GM18520 (cell line): ENCODE measurements around the gene TIMM44.

Experiments used
- ATAC-seq: cut with Tn5 transposase; IDR thresholded peaks from one replicate; pipeline ENCODE4 v1.9.1; 2021; ENCODE audit not compliant: unreplicated experiment

The TIMM44 gene, protein sequence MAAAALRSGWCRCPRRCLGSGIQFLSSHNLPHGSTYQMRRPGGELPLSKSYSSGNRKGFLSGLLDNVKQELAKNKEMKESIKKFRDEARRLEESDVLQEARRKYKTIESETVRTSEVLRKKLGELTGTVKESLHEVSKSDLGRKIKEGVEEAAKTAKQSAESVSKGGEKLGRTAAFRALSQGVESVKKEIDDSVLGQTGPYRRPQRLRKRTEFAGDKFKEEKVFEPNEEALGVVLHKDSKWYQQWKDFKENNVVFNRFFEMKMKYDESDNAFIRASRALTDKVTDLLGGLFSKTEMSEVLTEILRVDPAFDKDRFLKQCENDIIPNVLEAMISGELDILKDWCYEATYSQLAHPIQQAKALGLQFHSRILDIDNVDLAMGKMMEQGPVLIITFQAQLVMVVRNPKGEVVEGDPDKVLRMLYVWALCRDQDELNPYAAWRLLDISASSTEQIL

DNA sequence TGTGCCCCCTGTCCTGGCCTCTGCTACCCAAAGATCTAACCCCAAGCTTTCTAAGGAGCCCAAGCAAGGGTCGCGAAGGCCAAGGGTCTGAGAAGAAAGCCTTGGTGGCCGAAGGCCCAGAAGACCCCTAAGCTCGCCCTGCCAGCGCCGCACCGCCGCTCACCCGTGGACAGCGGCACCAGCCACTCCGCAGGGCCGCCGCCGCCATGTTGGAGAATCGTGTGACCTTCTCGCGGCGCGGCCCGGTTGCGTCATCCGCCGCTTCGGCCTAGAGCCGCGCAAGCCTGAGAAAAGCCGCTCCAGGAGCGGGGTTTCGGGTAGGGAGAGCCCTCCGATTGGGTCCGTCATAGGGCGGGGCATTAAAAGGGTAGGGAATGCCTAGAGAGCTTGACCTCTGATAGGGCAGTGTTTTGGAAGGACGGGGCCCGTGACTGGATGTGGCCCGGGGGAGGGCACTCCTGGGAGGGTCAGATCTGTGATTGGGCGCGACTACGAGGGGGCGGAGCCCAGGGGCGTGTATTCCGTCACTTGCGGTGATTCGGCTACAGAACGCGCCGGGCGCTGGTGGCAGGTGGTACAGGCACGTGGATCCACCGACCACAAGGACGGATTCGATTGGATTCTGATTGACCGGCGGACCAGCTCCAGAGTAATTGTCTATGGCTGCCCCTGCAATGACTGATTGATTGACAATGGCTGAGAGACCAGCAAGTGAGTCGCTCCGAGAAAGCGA is at the start of gene TIMM44:
TIMM44 (minus strand) TSS at position 223 of the 733 bp plus-strand sequence; CDS start at position 208, 15 bp downstream.
- peak; percentile 93 for ATAC-seq

DNA sequence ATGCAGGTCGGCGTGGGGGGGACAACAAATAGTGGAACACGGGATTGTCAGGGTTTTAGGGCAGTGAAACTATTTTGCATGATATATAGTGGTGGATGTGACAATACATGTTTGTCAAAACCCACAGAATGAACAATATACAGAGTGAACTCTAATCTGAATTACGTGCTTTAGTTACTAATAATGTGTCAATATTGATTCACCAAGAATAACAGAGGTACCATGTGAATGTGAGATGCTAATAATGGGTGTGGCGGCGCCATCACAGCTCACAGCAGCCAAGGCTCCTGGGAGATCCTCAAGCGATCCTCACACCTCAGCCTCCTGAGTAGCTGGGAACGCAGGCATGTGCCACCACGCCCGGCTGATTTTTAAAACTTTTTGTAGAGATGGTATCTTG is 49.1 kb upstream of the TIMM44 start:
- no peak for ATAC-seq

DNA sequence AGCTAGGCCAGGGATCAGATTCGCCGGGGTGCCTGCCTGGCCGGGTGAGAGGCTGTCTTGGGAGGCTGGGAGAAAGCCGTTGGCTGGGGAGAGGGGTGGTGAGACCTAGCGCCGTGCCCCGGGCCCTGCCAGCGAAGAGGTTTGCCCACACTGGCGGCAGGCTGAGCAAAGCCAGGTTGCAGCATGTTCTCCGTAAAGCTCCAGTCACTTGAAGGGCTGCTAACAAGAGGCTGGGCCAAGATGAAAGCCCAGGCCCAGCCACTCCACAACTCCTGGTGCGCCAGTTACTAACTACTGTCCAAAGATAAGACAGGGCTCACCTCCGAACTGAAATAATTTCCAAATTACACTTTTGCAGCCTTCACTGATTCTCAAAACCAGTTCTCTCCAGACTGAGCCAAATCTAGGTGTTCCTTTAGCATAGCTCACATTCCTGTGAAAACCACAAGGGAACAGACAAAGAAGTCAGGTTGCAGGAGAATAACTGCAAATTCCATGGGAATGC is 45.7 kb upstream of the TIMM44 start:
- no peak for ATAC-seq

DNA sequence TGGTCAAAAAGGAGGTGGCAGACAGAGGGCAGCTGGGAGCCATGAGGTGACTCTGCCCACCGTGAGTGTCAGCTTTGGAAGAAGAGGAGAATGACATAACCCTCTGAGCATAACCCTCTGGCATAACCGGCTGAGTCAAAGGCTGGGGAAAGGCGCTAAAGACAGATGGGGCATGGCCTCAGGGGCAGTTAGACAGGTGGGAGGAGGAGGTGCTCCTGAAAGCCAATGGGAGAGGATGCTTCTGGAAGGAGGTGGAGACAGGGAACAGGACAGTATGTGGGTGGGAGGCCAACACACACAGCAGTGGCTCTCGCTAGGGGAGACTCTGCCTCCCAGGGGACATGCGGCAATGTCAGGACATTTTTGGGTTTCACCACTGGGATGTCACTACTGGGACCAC is 44.8 kb upstream of the TIMM44 start:
- ATAC-seq, result no peak

DNA sequence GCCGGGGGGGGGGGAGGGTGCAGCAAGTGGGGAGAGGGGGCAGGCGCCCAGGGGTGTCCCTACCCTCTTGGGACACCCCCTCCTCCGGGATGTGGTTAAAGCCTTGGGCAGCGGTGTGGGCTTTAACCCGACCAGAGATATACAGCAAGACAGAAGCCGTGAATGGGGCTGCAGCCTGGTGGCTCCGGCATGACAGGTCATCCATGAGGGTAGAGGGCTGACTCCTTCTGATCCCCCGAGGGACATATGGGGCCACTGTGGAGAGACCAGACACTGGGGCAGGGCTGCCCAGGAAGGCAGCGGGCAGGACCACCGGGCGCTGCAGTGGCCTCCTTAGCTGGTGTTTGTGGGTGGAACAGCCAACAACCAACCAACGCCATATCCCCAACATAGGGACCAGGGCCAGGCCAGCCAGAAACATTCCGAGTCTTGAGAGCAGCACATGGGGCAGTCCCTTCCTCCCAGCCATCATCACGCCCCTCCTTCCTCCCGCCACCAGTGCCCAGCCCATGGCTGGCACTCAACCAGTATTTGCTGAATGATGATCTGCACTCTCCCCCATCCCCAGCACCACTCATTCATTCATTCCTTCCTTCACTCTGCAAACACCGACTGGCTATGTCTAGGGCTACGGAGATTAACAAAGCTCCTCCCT is 43.8 kb upstream of the TIMM44 start:
- no peak for ATAC-seq

DNA sequence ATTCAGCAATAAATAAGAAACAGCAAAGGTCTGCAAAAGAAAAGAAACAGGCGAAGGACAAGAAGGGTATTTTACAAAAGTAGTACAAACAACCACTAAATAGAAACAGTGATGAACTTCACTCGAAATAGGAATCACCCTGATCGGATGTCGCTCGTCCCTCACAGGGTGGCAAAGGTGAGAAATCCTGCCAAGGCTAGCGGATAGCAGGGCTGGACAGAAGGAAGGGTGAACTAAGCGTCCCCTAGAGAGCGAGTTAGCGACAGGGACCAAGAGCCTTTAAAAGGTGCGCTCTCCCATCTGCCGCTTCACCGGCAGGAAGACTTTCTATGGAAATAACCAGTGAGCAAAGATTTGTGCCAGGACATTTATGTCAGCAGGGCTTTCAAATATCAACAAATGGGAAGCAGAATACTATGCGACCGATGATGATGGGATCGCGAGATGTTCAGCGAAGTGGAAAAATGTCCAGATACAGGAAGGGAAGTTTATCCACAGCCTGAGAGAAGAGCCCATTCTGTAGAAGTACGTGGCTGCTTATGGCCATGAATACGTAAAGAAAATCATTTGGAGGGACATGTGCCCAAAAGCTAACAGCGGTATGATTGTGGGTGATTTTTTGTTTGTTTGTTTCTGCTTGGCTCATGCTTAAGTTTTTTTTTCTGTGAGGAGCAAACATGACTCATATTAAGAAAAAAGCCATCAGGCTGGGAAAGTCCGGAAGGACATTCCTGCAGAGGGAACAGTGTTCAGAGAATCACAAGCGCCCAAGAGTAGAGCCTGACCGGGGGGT is 43.1 kb upstream of the TIMM44 start:
- no peak for ATAC-seq

DNA sequence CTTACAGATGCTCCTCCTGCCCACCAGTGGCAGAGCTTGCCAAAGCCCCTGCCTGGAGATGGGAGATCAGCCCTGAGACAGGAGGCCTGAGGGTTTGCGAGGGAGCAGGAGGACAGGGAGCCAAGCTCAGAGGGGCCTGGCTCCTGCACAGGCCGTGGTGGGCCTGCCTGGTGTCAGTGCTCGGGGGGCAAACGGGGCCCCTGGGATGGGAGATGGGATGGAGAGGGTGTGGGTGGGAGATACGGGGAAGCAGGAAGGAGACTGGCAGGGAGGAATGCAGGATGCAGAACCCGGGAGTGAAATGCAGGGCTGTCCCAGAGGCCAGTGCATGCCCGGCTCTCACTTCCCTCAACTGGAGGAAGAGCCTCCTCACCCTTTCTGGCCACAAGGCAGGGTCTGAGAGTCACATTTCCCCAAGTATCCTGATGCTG is 42.0 kb upstream of the TIMM44 start:
- ATAC-seq, result no peak

DNA sequence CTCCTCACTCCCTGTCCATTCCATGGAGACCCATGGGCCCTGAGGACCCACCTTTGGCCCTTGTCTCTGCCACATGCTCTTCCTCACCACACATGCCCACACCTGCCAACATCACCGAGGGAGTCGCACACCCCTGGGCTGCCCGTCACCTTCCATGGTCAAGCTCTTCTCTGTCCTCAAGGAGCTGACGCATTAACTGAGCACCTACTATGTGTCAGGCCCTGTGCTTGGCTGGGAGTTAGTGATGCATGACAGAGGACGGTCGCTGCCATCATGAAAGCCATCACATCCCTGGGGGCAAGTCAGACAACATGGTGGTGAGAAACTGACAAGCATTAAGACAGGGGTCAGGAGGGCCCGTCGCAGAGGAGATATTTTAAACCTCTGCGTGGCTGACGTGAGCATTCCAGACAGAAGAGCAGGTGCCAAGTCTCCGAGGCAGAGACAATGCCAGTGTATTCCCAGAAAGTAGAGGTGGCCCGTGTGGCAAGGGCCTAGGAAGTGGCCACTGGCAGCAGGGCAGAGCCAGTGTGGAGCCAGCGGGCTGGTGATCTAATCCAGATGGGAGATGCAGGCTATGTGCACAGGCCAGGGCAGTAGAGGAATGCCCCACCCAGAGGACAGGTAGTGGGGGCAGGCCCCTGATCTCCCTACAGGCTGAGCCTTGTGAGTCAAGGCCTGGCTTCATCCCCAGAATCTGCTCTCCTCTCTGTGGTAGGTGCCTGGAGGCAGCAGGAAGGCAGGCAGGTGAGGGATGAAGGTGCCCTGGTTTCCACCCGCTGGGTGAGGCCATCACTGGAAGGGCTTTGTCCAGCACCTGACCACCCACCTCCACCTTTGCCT is 40.8 kb upstream of the TIMM44 start:
- ATAC-seq, result no peak

DNA sequence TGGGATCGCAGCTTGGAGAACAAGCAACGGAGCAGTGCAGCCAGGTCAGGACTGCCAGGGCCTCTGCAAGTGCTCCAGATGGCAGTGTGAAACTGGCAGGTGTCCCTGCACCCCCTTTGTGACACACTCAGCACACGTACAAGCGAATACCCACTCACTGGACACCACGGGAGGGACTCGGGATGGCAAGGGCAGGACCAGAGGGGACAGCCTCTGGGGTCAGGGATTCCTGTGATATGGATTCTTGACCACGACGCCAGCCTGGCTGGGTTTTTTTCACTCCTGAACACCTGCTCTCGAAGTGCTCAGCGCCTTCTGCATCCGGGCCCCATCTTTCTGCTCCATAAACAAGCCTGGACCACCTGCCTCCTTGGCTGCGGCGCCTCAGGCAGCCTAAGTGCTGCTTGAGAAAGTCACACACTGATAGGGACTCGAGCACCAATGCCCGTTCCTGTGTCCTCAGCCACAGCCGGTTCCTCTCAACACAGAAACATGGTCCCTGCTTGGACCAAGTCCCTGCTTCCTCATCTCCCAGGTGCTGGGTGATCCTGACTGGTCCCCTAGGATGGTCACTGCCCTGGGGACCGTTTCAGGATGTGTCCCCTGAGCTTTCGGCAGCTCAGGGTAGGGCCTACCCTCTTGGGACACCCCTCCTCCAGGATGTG is 40.0 kb upstream of the TIMM44 start:
- ATAC-seq, result no peak

DNA sequence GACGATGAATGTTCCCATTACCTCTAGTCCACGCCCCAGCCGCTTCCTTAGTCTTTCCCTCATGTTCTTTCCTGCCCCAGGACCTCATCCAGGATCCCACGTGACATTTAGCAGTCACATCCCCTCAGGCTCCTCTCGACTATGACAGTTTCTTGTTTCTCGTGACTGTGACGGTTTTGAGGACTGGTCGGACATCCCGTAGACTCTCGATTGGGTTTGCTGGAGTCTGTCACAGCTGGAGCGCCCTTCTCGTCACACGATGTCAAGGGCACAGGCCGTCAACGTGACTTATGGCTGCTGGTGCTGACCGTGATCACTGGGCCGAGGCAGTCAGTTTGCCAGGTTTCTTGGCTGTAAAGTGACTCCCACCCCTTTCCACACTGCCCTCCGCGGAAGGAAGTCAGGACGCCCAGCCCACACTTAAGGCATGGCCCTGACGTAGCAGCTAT is 39.2 kb upstream of the TIMM44 start:
- no peak for ATAC-seq

DNA sequence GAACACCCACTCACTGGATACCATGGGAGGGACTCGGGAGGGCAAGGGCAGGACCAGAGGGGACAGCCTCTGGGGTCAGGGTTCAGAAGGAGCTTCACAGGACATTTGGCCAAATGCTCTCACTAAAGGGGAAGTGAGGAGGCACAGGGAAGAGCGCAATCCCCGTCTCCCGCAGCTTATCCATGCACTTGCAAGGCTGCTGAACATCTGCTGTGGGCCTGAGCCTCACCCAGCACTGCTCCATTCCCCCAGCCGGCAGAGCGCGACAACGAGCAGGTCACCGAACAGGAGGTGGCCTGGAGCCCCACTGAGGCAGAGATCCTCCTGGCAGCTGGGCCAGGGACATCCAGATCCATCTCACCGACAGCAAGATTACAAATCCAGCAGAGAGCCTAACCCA is 38.6 kb upstream of the TIMM44 start:
- ATAC-seq, result no peak

DNA sequence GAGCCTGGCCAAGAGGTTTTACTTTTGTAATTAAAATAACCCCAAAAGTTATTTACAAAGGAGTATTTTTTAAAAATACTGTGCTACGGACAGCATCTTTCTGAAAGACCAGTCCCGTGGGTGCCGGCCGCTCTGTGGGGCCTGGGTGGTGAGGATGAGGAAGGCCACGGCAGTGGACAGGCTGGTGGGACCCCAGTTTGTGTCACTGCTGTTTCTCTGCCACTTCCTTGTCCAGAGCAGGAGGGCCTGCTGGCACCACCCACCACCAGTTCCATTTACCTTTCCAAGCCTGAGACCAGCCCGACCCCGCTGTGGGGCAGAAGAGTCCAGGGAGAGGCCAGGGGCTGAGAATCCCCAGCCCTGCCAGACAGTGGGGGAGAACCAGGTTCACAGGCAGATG is 38.2 kb upstream of the TIMM44 start:
- ATAC-seq, result no peak

DNA sequence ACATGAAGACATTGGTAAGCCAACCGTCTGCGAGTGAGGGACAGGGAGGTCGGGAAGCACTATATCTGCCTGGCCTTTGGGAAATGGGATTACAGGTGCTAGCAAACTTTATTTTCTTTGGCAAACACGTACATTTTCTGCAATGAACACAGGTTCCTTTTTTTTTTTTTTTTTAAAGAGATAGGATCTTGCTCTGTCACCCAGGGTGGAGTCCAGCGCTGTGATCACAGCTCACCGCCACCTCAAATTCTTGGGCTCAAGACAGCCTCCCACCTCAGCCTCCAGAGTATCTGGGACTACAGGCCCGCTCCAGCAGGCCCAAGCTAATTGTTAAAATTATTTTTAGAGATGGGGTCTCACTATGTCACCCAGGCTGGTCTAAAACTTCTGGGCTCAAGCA is 37.7 kb upstream of the TIMM44 start:
- no peak for ATAC-seq

DNA sequence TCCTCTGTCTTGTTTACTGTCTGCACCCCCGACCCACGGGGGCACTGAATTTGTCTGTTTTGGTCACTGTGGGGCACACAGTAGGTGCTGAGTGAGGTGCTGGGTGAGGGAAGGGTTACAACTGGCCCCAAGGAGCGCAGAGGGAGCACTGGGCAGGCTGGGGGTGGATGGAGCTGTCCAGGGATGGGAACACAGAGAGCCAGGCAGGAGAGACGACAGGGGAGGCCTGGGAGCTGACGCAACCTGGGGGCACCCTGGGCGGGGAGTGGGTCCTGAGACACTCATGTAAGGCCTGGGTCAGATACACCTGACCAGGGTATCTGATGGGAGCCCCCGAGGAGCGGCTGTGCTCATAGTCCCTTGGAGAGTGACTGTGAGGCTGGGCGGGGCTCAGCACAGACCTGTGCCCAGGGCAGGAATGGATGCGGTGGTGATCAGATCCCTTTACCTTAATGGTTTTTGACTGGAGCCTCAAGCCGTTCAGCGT is 37.2 kb upstream of the TIMM44 start:
- ATAC-seq, result no peak

DNA sequence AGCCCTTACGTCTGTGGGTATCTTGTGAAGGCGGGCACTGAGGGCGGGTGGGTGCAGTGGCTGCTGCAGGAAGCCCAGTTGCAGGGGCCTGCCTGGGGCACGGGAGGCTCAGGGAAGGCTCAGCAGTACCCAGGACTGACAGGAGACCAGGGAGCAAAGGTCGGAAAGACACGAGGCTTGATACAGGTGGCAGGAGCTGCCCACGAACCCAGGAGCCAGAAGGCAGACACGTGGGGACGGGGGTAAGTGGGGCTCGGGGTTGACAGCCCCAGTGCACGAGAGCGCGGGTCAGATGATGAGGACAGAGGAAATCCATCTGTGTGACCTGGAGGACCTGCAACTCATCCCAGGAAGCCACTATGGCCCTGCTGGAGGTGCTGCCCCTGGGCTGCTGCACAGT is 36.7 kb upstream of the TIMM44 start:
- no peak for ATAC-seq

DNA sequence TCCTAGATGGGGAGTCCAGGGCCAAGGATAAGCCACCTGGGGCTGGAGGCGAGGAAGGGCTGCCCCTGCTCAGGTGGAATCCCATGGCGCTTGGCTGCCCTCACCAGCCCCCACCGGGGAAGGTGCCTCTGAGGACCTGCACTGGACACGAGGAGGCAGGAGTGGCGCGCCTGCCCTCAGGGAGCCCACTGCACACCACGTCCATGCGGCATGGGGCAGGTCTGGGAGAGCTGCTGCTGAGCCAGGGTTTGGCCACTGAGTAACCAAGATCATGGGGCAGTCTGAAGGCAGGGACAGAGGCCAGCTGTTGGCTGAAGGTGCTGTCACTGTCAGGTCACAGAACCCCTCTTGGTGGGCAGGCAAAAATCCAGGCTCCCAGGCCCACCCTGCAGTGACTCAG is 36.1 kb upstream of the TIMM44 start:
- ATAC-seq, result no peak

DNA sequence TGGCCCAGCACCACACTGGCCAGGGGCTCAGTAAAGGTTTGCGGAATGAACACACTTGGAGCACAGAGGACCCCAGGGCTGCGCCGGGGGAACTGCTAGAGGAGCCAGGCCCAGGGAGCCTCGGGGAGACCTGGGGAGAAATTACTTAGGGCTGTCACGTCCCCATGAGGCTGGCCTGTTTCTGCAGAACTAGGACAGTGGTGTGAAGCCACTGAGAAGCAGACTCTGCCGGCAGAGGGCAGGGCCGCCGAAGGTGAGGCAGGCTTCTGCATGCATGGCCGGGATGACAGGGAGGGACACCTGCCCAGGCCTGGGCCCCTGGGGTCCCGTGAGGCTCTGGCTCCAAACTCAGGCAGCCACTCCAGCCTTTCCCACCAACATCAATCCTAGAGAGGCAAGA is 35.5 kb upstream of the TIMM44 start:
- ATAC-seq, result no peak

DNA sequence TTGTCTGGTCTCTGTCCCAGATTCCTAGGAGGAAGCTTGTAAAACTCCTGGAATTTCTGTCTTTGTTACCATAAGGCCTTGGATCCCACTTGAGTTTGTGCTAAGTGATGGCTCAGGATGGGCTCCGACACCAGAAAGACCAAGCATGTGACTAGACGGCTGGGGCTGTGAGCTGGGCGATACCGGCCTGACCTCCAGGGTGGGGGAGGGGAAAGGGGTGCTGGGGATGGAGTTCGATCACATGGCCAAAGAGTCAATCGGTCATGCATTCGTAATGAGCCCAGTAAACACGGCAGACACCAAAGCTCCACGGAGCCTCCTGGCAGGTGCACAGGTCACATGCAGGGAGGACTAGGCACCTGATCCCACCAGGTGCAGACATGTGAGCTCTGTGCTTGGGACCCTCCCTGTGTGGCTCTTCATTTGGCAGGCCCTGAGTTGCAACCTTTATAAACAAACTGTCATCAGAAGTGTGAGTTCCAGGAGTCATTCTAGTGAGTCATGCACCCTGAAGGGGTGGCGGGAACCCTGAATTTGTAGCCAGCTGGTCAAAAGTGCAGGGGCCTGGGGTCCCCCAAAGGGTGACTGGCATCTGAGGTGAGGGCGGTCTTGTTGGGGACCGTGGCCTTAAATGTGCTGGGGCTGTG is 34.8 kb upstream of the TIMM44 start:
- ATAC-seq, result no peak

DNA sequence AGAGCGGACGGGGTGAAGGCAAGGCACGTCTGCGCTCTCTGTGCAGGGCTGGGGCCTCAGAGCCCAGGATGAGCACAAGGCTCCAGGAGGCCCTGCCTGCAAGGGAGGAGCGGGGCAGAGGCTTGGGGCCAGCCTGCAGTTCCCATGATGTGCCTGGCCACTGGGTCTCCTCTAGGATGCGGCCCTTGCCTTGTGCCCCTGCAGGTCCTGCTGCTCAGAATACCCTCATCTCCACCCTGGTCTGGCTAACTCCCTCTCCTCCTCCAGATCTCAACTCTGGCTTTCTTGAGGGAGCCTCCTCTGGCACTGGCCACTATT is 34.2 kb upstream of the TIMM44 start:
- no peak for ATAC-seq
